ENCODE data around the gene FAM227B.

GRCh38 chr15:49492151-49492550 is 128.5 kb downstream of the FAM227B start:
- no peak for TF ChIP-seq POLR2A (IDR thresholded peaks at IDR 0.05)
- TF ChIP-seq CTCF (IDR thresholded peaks at IDR 0.05) = no peak

Measured in body of pancreas (tissue), 4 donors.